Endothelial cell of umbilical vein (primary cell): ENCODE data around the gene UCP3. TPM values are rescaled to one million over a fixed set of nuclear protein-coding genes. Genes with fewer than 3 reads are reported as not detected.

Experiments used
- BruUV-seq: library from RNA; stranded (reverse); fragments of 400-500 nt; replicated peaks from 2 replicates; lab custom pipeline; 2021; lab: Mats Ljungman, UMichigan
- CTCF ChIA-PET: fragments of 300-600, 350-600 bp; sonication (Branson Sonifier 250); formaldehyde crosslinking; loops from one replicate; lab custom pipeline; 2021; ENCODE audit warnings: antibody characterized with exemption, inconsistent platforms; lab: Charles Lee
- POLR2A ChIA-PET: fragments of 300-600, 350-600 bp; sonication (Branson Sonifier 250); formaldehyde crosslinking; loops from one replicate; lab custom pipeline; 2021; ENCODE audit warnings: antibody characterized with exemption, inconsistent platforms; lab: Charles Lee
- DNase-seq: peaks from one replicate; pipeline ENCODE4 v3.0.0-alpha.2; 2011; ENCODE audit warnings: low read depth, low spot score
- FAIRE-seq: peaks from 2 replicates; lab custom pipeline; 2011; peaks lifted over from hg19 to GRCh38; lab: Jason Lieb, UNC
- H2AFZ ChIP-seq: 2 replicates; pipeline ENCODE4 v1.6.0; 2012; ENCODE audit warnings: low read depth, low read length, control low read depth, inconsistent platforms
- H3K27ac ChIP-seq: 2 replicates; pipeline ENCODE4 v1.5.1; 2011; ENCODE audit warnings: low read depth, mild to moderate bottlenecking, control low read depth, low read length, moderate library complexity; ENCODE audit not compliant: insufficient read depth
- H3K27me3 ChIP-seq, 2 experiments: 2 replicates each; pipeline versions ENCODE4 v1.6.0 to v1.6.1; 2011; ENCODE audit warnings: low read length in 2 of 2, mixed read lengths in 1 of 2; ENCODE audit not compliant: control insufficient read depth in 2 of 2, insufficient read depth in 2 of 2
- H3K36me3 ChIP-seq, 2 experiments: 2 replicates in 1 of 2; 3 replicates in 1 of 2; pipeline ENCODE4 v1.5.1; 2011; ENCODE audit warnings: low read length in 2 of 2, mild to moderate bottlenecking in 1 of 2, moderate library complexity in 1 of 2; ENCODE audit not compliant: control insufficient read depth in 2 of 2, insufficient read depth in 2 of 2; ENCODE audit errors: extremely low read depth in 1 of 2
- H3K4me1 ChIP-seq: 3 replicates; pipeline ENCODE4 v1.5.1; 2011; ENCODE audit warnings: mild to moderate bottlenecking, low read length; ENCODE audit not compliant: control insufficient read depth, insufficient read depth; ENCODE audit errors: extremely low read depth
- H3K4me2 ChIP-seq: 2 replicates; pipeline ENCODE4 v1.6.1; 2011; ENCODE audit warnings: low read length, control low read depth, mixed read lengths; ENCODE audit not compliant: insufficient read depth
- H3K4me3 ChIP-seq, 3 experiments: fragments of 200-600 bp in 1 of 3; sonication (generic), shearing (Covaris generic) in 1 of 3; replicated peaks in 1 of 3; 2 replicates each; pipeline ENCODE4 v1.5.1; 2011 to 2016; ENCODE audit warnings: control low read depth in 3 of 3, low read length in 3 of 3, mild to moderate bottlenecking in 2 of 3, inconsistent platforms in 1 of 3, low read depth in 1 of 3, moderate library complexity in 1 of 3; ENCODE audit not compliant: insufficient read depth in 1 of 3
- H3K79me2 ChIP-seq: 2 replicates; pipeline ENCODE4 v1.6.0; 2012; ENCODE audit warnings: low read length, inconsistent platforms; ENCODE audit not compliant: control insufficient read depth, insufficient read depth
- H3K9ac ChIP-seq: replicated peaks from 2 replicates; pipeline ENCODE3; 2011; ENCODE audit warnings: low read length, control low read depth; ENCODE audit not compliant: insufficient read depth; ENCODE audit errors: extremely low read depth
- H3K9me1 ChIP-seq: replicated peaks from 3 replicates; pipeline ENCODE4 v1.6.0; 2011; ENCODE audit warnings: mild to moderate bottlenecking, low read length; ENCODE audit not compliant: control insufficient read depth, insufficient read depth; ENCODE audit errors: extremely low read depth
- H3K9me3 ChIP-seq: replicated peaks from 2 replicates; pipeline ENCODE4 v1.5.1; 2012; ENCODE audit warnings: low read length, inconsistent platforms; ENCODE audit not compliant: control insufficient read depth, insufficient read depth
- H4K20me1 ChIP-seq: replicated peaks from 2 replicates; pipeline ENCODE3; 2011; ENCODE audit warnings: mild to moderate bottlenecking, low read length; ENCODE audit not compliant: control insufficient read depth, insufficient read depth; ENCODE audit errors: extremely low read depth
- EZH2 ChIP-seq: IDR thresholded peaks from 2 replicates; pipeline ENCODE4 v1.6.1; 2012; ENCODE audit warnings: borderline replicate concordance, low read depth, mild to moderate bottlenecking, moderate library complexity, low read length, inconsistent platforms; ENCODE audit not compliant: severe bottlenecking
- FOS ChIP-seq: IDR thresholded peaks from 2 replicates; pipeline ENCODE4 v1.6.1; 2011; ENCODE audit warnings: mild to moderate bottlenecking, low read length, moderate library complexity, borderline replicate concordance; ENCODE audit not compliant: insufficient read depth
- GATA2 ChIP-seq: IDR thresholded peaks from 2 replicates; pipeline ENCODE4 v1.7.0; 2011; ENCODE audit warnings: low read depth, mild to moderate bottlenecking, moderate library complexity, mixed read lengths, low read length; ENCODE audit not compliant: insufficient read length, insufficient read depth
- JUN ChIP-seq: IDR thresholded peaks from 2 replicates; pipeline ENCODE4 v1.6.1; 2011; ENCODE audit warnings: borderline replicate concordance, low read depth; ENCODE audit not compliant: insufficient read length, insufficient read depth
- MYC ChIP-seq: IDR thresholded peaks from one replicate; pipeline ENCODE4 v1.6.1; 2011; ENCODE audit warnings: mild to moderate bottlenecking, low read depth, low read length
- POLR2A ChIP-seq: IDR thresholded peaks from 2 replicates; pipeline ENCODE4 v1.6.1; 2012; ENCODE audit warnings: low read depth, mild to moderate bottlenecking, control low read depth, low read length
- POLR2AphosphoS5 ChIP-seq: IDR thresholded peaks from 2 replicates; pipeline ENCODE4 v1.6.1; 2012; ENCODE audit warnings: low read depth, mild to moderate bottlenecking, control low read depth, low read length, moderate library complexity; ENCODE audit not compliant: insufficient read depth
- dilution Hi-C: fragments of 300-500 bp; cut with MboI; formaldehyde crosslinking; loops from one replicate; pipeline ENCODE4 v1.15.0; 2019; ENCODE audit warnings: low sequenced_read_pairs; ENCODE audit not compliant: extremely low pct_ligation_motif_present
- intact Hi-C: fragments of 100-400 bp; cut with micrococcal nuclease; formaldehyde crosslinking; loops from one replicate; pipeline ENCODE4 v1.10.0; 2022
- polyA plus RNA-seq, 4 experiments: library from polyadenylated mRNA; depleted of rRNA in 3 of 4; stranded (reverse) in 3 of 4; unstranded in 1 of 4; fragments of >200 nt; gene quantifications; 2 replicates each; pipeline versions ENCODE4 v1.2.1 to v1.2.3, GENCODE V29; 2011 to 2012; ENCODE audit warnings: missing spikeins in 1 of 4
- total RNA-seq: library from RNA; stranded (reverse); gene quantifications from 2 replicates; pipeline ENCODE4 v1.2.3, GENCODE V29; 2021
- TF ChIP-seq, protein P1 (sequence below), 2 donors: IDR thresholded peaks; 1 replicate in 1 of 2; 2 replicates in 1 of 2; pipeline ENCODE4 v1.5.1; 2011; ENCODE audit warnings: low read length in 2 of 2, mild to moderate bottlenecking in 2 of 2, moderate library complexity in 2 of 2, control low read depth in 1 of 2, inconsistent platforms in 1 of 2, low read depth in 1 of 2; ENCODE audit not compliant: insufficient read depth in 1 of 2; ENCODE audit errors: extremely low read depth in 1 of 2
- TF ChIP-seq, protein P2 (sequence below): IDR thresholded peaks from 2 replicates; pipeline ENCODE4 v1.6.1; 2011; ENCODE audit not compliant: insufficient read depth, insufficient read length

The UCP3 gene
- total and polyA plus RNA-seq, 2 donors (not counting 3 experiments of a cell fraction or from before 2014, with no cell fraction given), result 1.1 to 1.4 TPM

DNA sequence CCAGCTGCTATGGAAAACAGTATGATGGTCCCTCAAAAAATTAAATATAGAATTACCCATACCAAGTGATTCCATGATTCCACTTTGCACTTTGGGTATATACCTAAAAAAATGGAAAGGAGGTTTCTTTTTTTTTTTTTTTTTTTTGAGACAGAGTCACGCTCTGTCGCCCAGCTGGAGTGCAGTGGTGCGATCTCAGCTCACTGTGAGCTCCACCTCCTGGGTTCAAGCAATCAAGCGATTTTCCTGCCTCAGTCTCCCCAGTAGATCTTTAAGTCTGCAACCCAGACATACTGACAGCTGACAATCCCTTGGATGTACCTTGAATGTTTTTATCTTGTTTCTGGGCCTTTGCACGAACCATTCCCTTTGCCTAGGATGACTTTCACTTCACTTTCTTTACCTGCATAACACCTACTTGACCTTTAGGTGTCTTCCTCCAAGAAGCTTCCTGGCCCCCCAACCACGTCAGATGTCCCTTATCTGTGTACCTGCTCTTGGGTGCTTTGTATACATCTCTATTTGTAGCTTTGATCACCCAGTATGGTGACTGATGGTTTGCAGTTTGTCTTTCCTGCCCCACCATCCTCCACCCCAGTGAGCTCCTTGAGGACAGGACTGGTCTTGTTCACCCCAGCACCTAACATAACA, 11.6 kb downstream of the UCP3 start:
- H3K27ac ChIP-seq, result no peak overlapping the region
- H3K27me3 ChIP-seq, result no peaks in the 10 kb centered on the region
- no peak overlapping the region for H2AFZ ChIP-seq
- ChIA-PET CTCF (interaction anchor here (0.6 to 1.5 kb wide), 4 partner anchors 17 to 190 kb away, joined by 3 to 5 read pairs (median 4); no protein-coding TSS in a partner anchor), POLR2A (no interaction called here)
- H3K9ac ChIP-seq, result no peak overlapping the region
- TF ChIP-seq FOS, result no peak
- TF ChIP-seq EZH2, result no peak
- TF ChIP-seq, protein P1, sequence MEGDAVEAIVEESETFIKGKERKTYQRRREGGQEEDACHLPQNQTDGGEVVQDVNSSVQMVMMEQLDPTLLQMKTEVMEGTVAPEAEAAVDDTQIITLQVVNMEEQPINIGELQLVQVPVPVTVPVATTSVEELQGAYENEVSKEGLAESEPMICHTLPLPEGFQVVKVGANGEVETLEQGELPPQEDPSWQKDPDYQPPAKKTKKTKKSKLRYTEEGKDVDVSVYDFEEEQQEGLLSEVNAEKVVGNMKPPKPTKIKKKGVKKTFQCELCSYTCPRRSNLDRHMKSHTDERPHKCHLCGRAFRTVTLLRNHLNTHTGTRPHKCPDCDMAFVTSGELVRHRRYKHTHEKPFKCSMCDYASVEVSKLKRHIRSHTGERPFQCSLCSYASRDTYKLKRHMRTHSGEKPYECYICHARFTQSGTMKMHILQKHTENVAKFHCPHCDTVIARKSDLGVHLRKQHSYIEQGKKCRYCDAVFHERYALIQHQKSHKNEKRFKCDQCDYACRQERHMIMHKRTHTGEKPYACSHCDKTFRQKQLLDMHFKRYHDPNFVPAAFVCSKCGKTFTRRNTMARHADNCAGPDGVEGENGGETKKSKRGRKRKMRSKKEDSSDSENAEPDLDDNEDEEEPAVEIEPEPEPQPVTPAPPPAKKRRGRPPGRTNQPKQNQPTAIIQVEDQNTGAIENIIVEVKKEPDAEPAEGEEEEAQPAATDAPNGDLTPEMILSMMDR (IDR thresholded peaks at IDR 0.05; ENCODE audit: extremely low read depth in 1 of 2, insufficient read depth in 1 of 2, low read depth in 1 of 2, low read length in 2 of 2), result no peak
- TF ChIP-seq JUN, result no peak
- TF ChIP-seq POLR2AphosphoS5, result no peak
- TF ChIP-seq, protein P2, sequence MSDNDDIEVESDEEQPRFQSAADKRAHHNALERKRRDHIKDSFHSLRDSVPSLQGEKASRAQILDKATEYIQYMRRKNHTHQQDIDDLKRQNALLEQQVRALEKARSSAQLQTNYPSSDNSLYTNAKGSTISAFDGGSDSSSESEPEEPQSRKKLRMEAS, result no peak
- no peak for TF ChIP-seq GATA2
- TF ChIP-seq POLR2A, result no peak
- TF ChIP-seq MYC, result no peak
- no peak for FAIRE-seq
- dilution Hi-C loops (no loop called here), intact Hi-C loops (no loop called here)
- no peak overlapping the region for H3K4me3 ChIP-seq
- H3K4me1 ChIP-seq, result no peaks in the 10 kb centered on the region
- H3K9me1 ChIP-seq, result no peaks in the 10 kb centered on the region
- DNase-seq, result no peak
- no peaks in the 10 kb centered on the region for H3K36me3 ChIP-seq
- no TSS peak for BruUV-seq
- H4K20me1 ChIP-seq, result no peaks in the 10 kb centered on the region
- H3K9me3 ChIP-seq, result no peaks in the 10 kb centered on the region
- no peaks in the 10 kb centered on the region for H3K79me2 ChIP-seq
- H3K4me2 ChIP-seq, result no peak overlapping the region
